ENCODE data around the gene POU2F1.

Gene POU2F1

GRCh38 chr1:167450843-167451242, 230.2 kb downstream of the POU2F1 start:
- no peak for DNase-seq (ENCODE audit: extremely low read depth, low read depth)
- TF ChIP-seq CTCF (IDR thresholded peaks at IDR 0.05; ENCODE audit: low read depth, low read length) = no peak

GRCh38 chr1:167452483-167452882, 231.8 kb downstream of the POU2F1 start:
- no peak for TF ChIP-seq CTCF (IDR thresholded peaks at IDR 0.05; ENCODE audit: low read depth, low read length)
- DNase-seq (ENCODE audit: extremely low read depth, low read depth) = no peak

DNA sequence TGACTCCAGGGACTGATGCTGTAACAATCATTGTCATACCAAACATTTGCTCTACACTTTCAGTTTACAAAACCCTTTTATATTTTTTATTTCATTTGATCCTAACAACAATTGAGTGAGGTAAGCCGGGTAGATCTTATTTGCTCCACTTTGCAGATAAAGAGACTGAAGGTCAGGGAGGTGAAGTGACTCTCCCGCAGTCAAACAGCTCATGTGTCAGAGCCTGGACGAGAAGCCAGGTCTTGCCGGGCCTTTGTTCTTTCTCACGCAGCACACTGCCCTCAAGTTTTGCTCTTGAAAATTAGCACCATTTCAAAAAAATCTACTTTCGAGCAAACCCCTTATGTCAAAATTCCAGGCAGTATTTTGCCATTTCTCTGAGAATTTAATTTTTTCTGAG, 232.4 kb downstream of the POU2F1 start:
- DNase-seq (ENCODE audit: extremely low read depth, low read depth) = no peak
- TF ChIP-seq CTCF (IDR thresholded peaks at IDR 0.05; ENCODE audit: low read depth, low read length) = no peak

GRCh38 chr1:167454304-167454893, 233.7 kb downstream of the POU2F1 start:
- no peak for DNase-seq (ENCODE audit: extremely low read depth, low read depth)
- TF ChIP-seq CTCF (IDR thresholded peaks at IDR 0.05; ENCODE audit: low read depth, low read length) = no peak

GRCh38 chr1:167454894-167455785, 234.5 kb downstream of the POU2F1 start:
- no peak for TF ChIP-seq CTCF (IDR thresholded peaks at IDR 0.05; ENCODE audit: low read depth, low read length)
- no peak for DNase-seq (ENCODE audit: extremely low read depth, low read depth)

DNA sequence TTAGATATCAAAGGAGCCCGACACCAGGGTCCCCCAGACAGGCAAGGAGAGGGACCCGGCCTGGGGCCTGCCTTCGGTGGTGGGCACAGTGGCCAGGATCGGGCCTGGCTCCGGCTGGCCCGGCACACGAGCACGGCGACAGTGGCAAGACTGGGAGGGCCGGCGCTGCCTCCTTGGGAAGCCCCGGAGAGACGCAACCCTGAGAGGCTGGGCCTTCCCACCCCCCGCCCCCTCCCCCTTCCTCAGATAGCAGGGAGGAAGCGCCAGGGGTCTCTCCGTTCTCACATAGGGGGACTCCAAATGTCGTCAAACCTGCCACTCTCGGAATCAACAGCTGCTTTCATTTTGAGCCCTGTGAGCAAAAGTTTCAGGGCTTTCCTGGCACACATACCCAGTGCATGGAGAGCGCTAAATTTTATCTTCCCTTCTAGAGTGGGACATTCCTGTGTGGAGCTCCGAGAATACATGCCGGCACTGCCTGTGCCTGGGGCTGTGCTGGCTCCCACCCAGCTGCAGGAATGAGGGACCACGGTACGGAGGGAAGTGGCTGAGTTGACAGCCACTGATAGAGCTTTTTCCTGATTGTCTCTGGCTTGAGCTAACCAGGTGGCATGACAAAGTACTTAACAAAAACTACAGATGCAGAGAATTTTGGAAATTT, 235.2 kb downstream of the POU2F1 start:
- no peak for DNase-seq (ENCODE audit: extremely low read depth, low read depth)
- no peak for TF ChIP-seq CTCF (IDR thresholded peaks at IDR 0.05; ENCODE audit: low read depth, low read length)

GRCh38 chr1:167456524-167456923, 235.8 kb downstream of the POU2F1 start:
- no peak for DNase-seq (ENCODE audit: extremely low read depth, low read depth)
- no peak for TF ChIP-seq CTCF (IDR thresholded peaks at IDR 0.05; ENCODE audit: low read depth, low read length)
